Common myeloid progenitor, CD34-positive (primary cell): ENCODE results near the gene TMTC1.
A peak's percentile ranks its signal among the peaks of the same experiment; 100 is the strongest.

Experiments
- CTCF ChIA-PET: fragments of 350-600 bp; sonication (Branson Sonifier 250); formaldehyde crosslinking; loops from one replicate; lab custom pipeline; 2021; ENCODE audit warnings: antibody characterized with exemption; lab: Charles Lee
- POLR2A ChIA-PET: fragments of 350-600 bp; sonication (Branson Sonifier 250); formaldehyde crosslinking; loops from one replicate; lab custom pipeline; 2021; ENCODE audit warnings: antibody characterized with exemption; lab: Charles Lee
- DNase-seq, 3 donors: peaks; one replicate each; pipeline versions ENCODE4 v3.0.0 to v3.0.0-alpha.2; 2013
- H3K27ac ChIP-seq, 2 experiments: 1 replicate in 1 of 2; 2 replicates in 1 of 2; pipeline ENCODE4 v1.7.0; 2013; ENCODE audit warnings: inconsistent platforms in 2 of 2, low read length in 2 of 2, mild to moderate bottlenecking in 2 of 2, low read depth in 1 of 2, moderate library complexity in 1 of 2; ENCODE audit not compliant: severe bottlenecking in 2 of 2, insufficient read depth in 1 of 2, poor library complexity in 1 of 2
- H3K27me3 ChIP-seq, 5 experiments: replicated peaks in 2 of 5; 1 replicate in 3 of 5; 2 replicates in 2 of 5; pipeline versions ENCODE4 v1.6.1 to v1.7.0; 2013; ENCODE audit warnings: low read length in 4 of 5, mild to moderate bottlenecking in 2 of 5, moderate library complexity in 2 of 5, inconsistent platforms in 1 of 5; ENCODE audit not compliant: insufficient read depth in 5 of 5, control insufficient read depth in 4 of 5
- H3K36me3 ChIP-seq, 4 experiments: 1 replicate in 2 of 4; 2 replicates in 2 of 4; pipeline versions ENCODE4 v1.6.1 to v1.7.0; 2013; ENCODE audit warnings: low read length in 3 of 4, control low read depth in 1 of 4, mild to moderate bottlenecking in 1 of 4; ENCODE audit not compliant: control insufficient read depth in 4 of 4, insufficient read depth in 4 of 4
- H3K4me1 ChIP-seq, 4 experiments: 1 replicate in 3 of 4; 2 replicates in 1 of 4; pipeline versions ENCODE4 v1.6.1 to v1.7.1; 2013; ENCODE audit warnings: low read length in 3 of 4, mild to moderate bottlenecking in 3 of 4, control low read depth in 1 of 4, inconsistent platforms in 1 of 4, moderate library complexity in 1 of 4; ENCODE audit not compliant: control insufficient read depth in 4 of 4, insufficient read depth in 4 of 4; ENCODE audit errors: control extremely low read depth in 1 of 4
- H3K4me3 ChIP-seq, 7 experiments: 1 replicate in 4 of 7; 2 replicates in 3 of 7; pipeline versions ENCODE4 v1.5.1 to v1.7.0; 2013; ENCODE audit warnings: mild to moderate bottlenecking in 7 of 7, low read length in 6 of 7, moderate library complexity in 6 of 7, inconsistent platforms in 2 of 7, low read depth in 2 of 7, control low read depth in 1 of 7; ENCODE audit not compliant: insufficient read depth in 4 of 7, control insufficient read depth in 1 of 7; ENCODE audit errors: extremely low read depth in 1 of 7
- H3K9me3 ChIP-seq, 5 experiments: 1 replicate in 4 of 5; 2 replicates in 1 of 5; pipeline versions ENCODE4 v1.6.1 to v1.7.1; 2013; ENCODE audit warnings: low read length in 4 of 5, mild to moderate bottlenecking in 2 of 5, inconsistent platforms in 1 of 5, low read depth in 1 of 5, moderate library complexity in 1 of 5; ENCODE audit not compliant: control insufficient read depth in 4 of 5, insufficient read depth in 2 of 5; ENCODE audit errors: control extremely low read depth in 1 of 5
- WGBS: methylation state at CpG from one replicate; pipeline ENCODE4 v1.1.5; 2013; ENCODE audit not compliant: insufficient coverage; 5-methylcytosine and 5-hydroxymethylcytosine counted together

Gene TMTC1

GRCh38 chr12:29546000-29546399, 237.7 kb downstream of the TMTC1 start:
- POLR2A ChIA-PET, result no interaction called here
- CTCF ChIA-PET, result interaction anchor here (1.4 kb wide), 1 partner anchor 8 kb away, joined by 4 read pairs; no protein-coding TSS in a partner anchor
- DNase-seq, result no peak
- WGBS, result 65% methylated on average over 2 of the region's 2 CpGs
- Histone ChIP-seq H3K4me1 (no peaks in the 10 kb centered on the region), H3K36me3 (no peaks in the 10 kb centered on the region), H3K27me3 (peaks cover 0 to 5% (median 0%) of the 10 kb centered on the region in 5 experiments), H3K4me3 (no peak overlapping the region), H3K9me3 (no peaks in the 10 kb centered on the region), H3K27ac (no peak overlapping the region)

DNA sequence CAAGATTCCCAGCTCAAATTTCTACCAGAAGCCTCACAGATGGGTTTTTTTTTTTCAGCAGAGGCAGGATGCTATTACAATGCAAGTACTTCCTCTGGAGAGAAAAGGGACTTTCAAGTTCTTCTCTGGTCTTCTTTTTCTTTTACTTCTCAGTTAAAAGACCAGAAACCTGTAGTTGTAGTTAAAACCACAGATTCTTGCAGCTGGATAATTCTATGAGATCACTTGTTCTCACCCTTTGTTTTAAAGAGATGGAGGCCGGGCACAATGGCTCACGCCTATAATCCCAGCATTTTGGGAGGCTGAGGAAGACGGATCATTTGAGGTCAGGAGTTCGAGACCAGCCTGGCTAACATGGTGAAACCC, 238.7 kb downstream of the TMTC1 start:
- H3K36me3 ChIP-seq, result no peaks in the 10 kb centered on the region
- H3K4me1 ChIP-seq, result no peaks in the 10 kb centered on the region
- ChIA-PET CTCF (interaction anchor here (1.2 to 1.4 kb wide), 2 partner anchors 9 to 1301 kb away, joined by 3 to 4 read pairs; no protein-coding TSS in a partner anchor), POLR2A (no interaction called here)
- peaks cover 0 to 3% (median 0%) of the 10 kb centered on the region in 5 experiments for H3K27me3 ChIP-seq
- H3K4me3 ChIP-seq, result no peak overlapping the region
- H3K9me3 ChIP-seq, result no peaks in the 10 kb centered on the region
- no peak for DNase-seq
- WGBS, result 100% methylated on average over 4 of the region's 4 CpGs
- H3K27ac ChIP-seq, result no peak overlapping the region

DNA sequence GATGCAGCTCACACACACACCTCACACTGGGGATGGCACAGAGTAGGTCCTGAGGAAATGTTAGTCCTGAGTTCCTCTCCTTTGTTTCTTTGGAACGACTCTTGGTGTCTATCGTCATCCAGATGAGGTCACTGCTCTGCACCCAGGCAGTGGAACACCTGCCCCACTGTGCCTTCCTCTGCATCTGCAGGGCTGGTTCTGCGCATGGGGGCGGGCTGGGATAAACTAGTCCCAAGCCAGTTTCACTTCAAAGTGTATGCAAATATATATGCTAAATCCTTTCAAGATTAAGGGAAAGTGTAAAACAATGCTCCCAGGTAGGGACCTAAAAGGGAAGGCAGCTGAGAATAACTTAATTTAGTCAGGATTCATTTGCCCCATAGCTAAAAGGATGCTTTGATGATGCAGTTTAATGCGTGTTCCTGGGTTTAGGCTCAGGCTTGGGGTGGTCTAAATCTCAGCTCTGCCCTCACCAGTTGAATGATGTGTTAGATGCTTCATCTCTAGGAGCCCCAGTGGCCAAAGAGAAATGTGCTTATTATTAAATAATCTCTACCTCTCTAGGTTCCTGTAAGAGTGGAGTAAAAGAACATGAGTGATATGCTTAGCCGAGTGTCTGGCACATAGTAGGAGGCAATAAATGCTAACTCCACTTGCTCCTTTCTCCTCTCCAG, 239.2 kb downstream of the TMTC1 start:
- Histone ChIP-seq H3K27me3 (peaks cover 0 to 3% (median 0%) of the 10 kb centered on the region in 5 experiments), H3K36me3 (no peaks in the 10 kb centered on the region), H3K9me3 (no peaks in the 10 kb centered on the region), H3K4me3 (no peak overlapping the region), H3K4me1 (no peaks in the 10 kb centered on the region), H3K27ac (no peak overlapping the region)
- ChIA-PET CTCF (interaction anchor here (0.6 to 1.4 kb wide), 3 partner anchors 10 to 1688 kb away, joined by 3 to 4 read pairs (median 4); no protein-coding TSS in a partner anchor), POLR2A (no interaction called here)
- DNase-seq, result no peak
- WGBS, result 78% methylated on average over 3 of the region's 6 CpGs

- ChIA-PET POLR2A (no interaction called here), CTCF (interaction anchor here (1.3 kb wide), 2 partner anchors 10 to 23 kb away, joined by 4 to 5 read pairs; no protein-coding TSS in a partner anchor)
- DNase-seq, result no peak
- Histone ChIP-seq H3K4me1 (no peaks in the 10 kb centered on the region), H3K4me3 (no peak overlapping the region), H3K9me3 (no peaks in the 10 kb centered on the region), H3K36me3 (no peaks in the 10 kb centered on the region), H3K27ac (no peak overlapping the region), H3K27me3 (peaks cover 0 to 3% (median 0%) of the 10 kb centered on the region in 5 experiments)
- WGBS, result no CpG with 5 or more reads among the region's 4 CpGs
These were observed 240.7 kb downstream of the TMTC1 start for GRCh38 chr12:29543036-29543435.

- Histone ChIP-seq H3K36me3 (no peaks in the 10 kb centered on the region), H3K27ac (no peak overlapping the region), H3K9me3 (no peaks in the 10 kb centered on the region), H3K27me3 (peaks cover 0 to 3% (median 0%) of the 10 kb centered on the region in 5 experiments), H3K4me1 (no peaks in the 10 kb centered on the region), H3K4me3 (no peak overlapping the region)
- WGBS, result 100% methylated on average over 1 of the region's 2 CpGs
- no peak for DNase-seq
- ChIA-PET POLR2A (no interaction called here), CTCF (interaction anchor here (1.3 to 1.7 kb wide), 2 partner anchors 15 to 17 kb away, joined by 3 to 4 read pairs; no protein-coding TSS in a partner anchor)
These were observed 246.4 kb downstream of the TMTC1 start for GRCh38 chr12:29537298-29537697.

DNA sequence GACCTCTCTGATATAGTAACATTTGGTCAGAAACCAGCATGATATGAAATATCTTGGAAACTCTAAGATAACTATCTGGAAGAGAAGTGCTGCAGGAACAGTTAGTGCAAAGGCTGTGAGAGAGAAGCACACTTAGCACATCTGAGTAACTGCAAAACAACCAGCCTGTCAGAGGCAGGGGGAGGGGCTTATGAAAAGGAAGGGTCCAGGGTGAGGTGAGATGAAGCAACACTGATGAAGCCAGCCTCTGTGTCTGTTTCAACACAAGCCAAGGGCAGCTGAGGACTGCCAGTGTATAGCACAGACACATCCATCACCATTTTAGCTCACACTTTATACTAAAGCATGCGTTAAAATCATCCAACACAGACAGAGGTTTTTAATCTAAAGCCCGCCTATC, 248.8 kb downstream of the TMTC1 start:
- peak in 1 of 3 donors; percentile 6 for DNase-seq
- Histone ChIP-seq H3K9me3 (no peaks in the 10 kb centered on the region), H3K27ac (no peak overlapping the region), H3K4me3 (no peak overlapping the region), H3K4me1 (no peaks in the 10 kb centered on the region), H3K27me3 (peaks cover 0 to 6% (median 0%) of the 10 kb centered on the region in 5 experiments), H3K36me3 (no peaks in the 10 kb centered on the region)
- ChIA-PET POLR2A (no interaction called here), CTCF (no interaction called here)
- 100% methylated on average over 1 of the region's 2 CpGs for WGBS

DNA sequence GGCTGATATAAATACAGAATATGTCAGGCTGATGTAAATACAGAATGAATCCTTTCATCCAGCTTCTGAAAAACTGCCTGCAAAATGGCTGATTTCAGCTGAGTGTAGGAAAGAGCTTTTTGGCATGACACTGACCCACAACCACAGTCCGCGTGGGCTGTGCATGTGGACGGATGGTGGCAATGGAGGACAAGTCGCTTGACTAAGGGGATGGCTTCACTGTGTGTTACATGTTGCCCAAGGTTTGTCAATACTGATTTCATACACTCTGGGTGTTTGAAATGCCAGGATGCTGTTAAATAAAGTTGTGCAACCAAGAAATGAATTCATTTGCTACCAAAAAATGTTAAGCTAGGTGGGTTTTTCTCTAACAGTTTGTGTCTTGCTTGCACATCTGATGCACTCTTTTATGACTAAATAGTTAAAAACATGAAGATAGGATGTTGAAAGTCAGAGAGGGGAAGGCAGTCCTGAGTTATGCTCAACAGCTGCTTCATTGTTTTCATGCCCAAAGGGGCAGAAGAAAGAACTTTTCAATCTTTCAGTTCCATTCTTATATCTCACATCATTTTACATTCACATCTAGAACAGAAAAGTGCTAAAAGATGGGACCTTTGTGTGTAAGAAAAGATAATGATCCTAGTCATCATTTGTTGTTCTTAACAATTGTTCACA, 249.8 kb downstream of the TMTC1 start:
- H3K27ac ChIP-seq, result no peak overlapping the region
- peaks cover 0 to 6% (median 0%) of the 10 kb centered on the region in 5 experiments for H3K27me3 ChIP-seq
- ChIA-PET CTCF (no interaction called here), POLR2A (no interaction called here)
- WGBS, result 73% methylated on average over 4 of the region's 4 CpGs
- DNase-seq, result no peak
- H3K9me3 ChIP-seq, result no peaks in the 10 kb centered on the region
- H3K4me1 ChIP-seq, result no peaks in the 10 kb centered on the region
- no peak overlapping the region for H3K4me3 ChIP-seq
- H3K36me3 ChIP-seq, result no peaks in the 10 kb centered on the region
